SK-N-SH treated with all-trans-retinoic acid at 6 μM for 48 hours (cell line): ENCODE measurements around the gene RADIL.
"Not testable (repeated sequence)": the region's sequence is repeated elsewhere in the genome, so short reads cannot be mapped to it uniquely, and the experiment has no call there.

ENCODE experiments used
- ARNTL ChIP-seq: fragments of 450-650 bp; formaldehyde crosslinking; IDR thresholded peaks from 2 replicates; pipeline ENCODE4 v1.5.0; 2020; ENCODE audit warnings: low read depth, mild to moderate bottlenecking, moderate library complexity, borderline replicate concordance
- CSDC2 ChIP-seq: fragments of 250-450 bp; sonication (Bioruptor Pico); IDR thresholded peaks from 2 replicates; pipeline ENCODE4 v1.5.0; 2020; ENCODE audit warnings: mild to moderate bottlenecking, moderate library complexity
- GLIS3 ChIP-seq: fragments of 250-450 bp; sonication (Bioruptor Pico); IDR thresholded peaks from 2 replicates; pipeline ENCODE4 v1.5.0; 2020; ENCODE audit warnings: mild to moderate bottlenecking, moderate library complexity
- OSR1 ChIP-seq: fragments of 250-450 bp; sonication (Bioruptor Pico); IDR thresholded peaks from 2 replicates; pipeline ENCODE4 v1.8.0; 2022; ENCODE audit warnings: moderate library complexity, mild to moderate bottlenecking, inconsistent platforms
- POU6F1 ChIP-seq: fragments of 250-450 bp; sonication (Bioruptor Pico); IDR thresholded peaks from 2 replicates; pipeline ENCODE4 v1.8.0; 2021; ENCODE audit warnings: low read depth, mild to moderate bottlenecking, moderate library complexity, borderline replicate concordance
- TSHZ2 ChIP-seq: fragments of 250-450 bp; sonication (Bioruptor Pico); IDR thresholded peaks from 2 replicates; pipeline ENCODE4 v1.5.0; 2020; ENCODE audit warnings: mild to moderate bottlenecking, moderate library complexity
- ZFP3 ChIP-seq: fragments of 250-450 bp; sonication (Bioruptor Pico); IDR thresholded peaks from 2 replicates; pipeline ENCODE4 v1.5.0; 2020; ENCODE audit warnings: mild to moderate bottlenecking, moderate library complexity
- ZFP30 ChIP-seq: fragments of 450-650 bp; formaldehyde crosslinking; IDR thresholded peaks from 2 replicates; pipeline ENCODE4 v1.5.0; 2022; ENCODE audit warnings: mild to moderate bottlenecking, moderate library complexity
- TF ChIP-seq, protein P1 (sequence below): fragments of 250-450 bp; sonication (Bioruptor Pico); IDR thresholded peaks from 2 replicates; pipeline ENCODE4 v1.8.0; 2020; ENCODE audit warnings: mild to moderate bottlenecking, moderate library complexity, borderline replicate concordance
- TF ChIP-seq, protein P2 (sequence below): fragments of 250-450 bp; sonication (Bioruptor Pico); IDR thresholded peaks from 2 replicates; pipeline ENCODE4 v1.5.1; 2020; ENCODE audit warnings: low read depth, mild to moderate bottlenecking, moderate library complexity

DNA sequence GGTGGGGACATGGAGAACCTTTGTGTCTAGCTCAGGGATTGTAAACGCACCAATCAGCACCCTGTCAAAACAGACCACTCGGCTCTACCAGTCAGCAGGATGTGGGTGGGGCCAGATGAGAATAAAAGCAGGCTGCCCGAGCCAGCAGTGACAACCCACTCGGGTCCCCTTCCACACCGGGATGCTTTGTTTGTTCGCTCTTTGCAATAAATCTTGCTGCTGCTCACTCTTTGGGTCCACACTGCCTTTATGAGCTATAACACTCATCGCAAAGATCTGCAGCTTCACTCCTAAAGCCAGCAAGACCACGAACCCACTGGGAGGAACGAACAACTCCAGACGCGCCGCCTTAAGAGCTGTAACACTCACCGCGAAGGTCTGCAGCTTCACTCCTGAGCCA, 89.3 kb downstream of the RADIL start:
- TF ChIP-seq ARNTL; OSR1 (CRISPR knock-in tag); CSDC2 (CRISPR knock-in tag); POU6F1 (CRISPR knock-in tag); ZFP30 (CRISPR knock-in tag); TSHZ2; GLIS3 (CRISPR knock-in tag); ZFP3: not testable (repeated sequence)
- TF ChIP-seq, protein P1, sequence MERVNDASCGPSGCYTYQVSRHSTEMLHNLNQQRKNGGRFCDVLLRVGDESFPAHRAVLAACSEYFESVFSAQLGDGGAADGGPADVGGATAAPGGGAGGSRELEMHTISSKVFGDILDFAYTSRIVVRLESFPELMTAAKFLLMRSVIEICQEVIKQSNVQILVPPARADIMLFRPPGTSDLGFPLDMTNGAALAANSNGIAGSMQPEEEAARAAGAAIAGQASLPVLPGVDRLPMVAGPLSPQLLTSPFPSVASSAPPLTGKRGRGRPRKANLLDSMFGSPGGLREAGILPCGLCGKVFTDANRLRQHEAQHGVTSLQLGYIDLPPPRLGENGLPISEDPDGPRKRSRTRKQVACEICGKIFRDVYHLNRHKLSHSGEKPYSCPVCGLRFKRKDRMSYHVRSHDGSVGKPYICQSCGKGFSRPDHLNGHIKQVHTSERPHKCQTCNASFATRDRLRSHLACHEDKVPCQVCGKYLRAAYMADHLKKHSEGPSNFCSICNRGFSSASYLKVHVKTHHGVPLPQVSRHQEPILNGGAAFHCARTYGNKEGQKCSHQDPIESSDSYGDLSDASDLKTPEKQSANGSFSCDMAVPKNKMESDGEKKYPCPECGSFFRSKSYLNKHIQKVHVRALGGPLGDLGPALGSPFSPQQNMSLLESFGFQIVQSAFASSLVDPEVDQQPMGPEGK (CRISPR knock-in tag): not testable (repeated sequence)
- TF ChIP-seq, protein P2, sequence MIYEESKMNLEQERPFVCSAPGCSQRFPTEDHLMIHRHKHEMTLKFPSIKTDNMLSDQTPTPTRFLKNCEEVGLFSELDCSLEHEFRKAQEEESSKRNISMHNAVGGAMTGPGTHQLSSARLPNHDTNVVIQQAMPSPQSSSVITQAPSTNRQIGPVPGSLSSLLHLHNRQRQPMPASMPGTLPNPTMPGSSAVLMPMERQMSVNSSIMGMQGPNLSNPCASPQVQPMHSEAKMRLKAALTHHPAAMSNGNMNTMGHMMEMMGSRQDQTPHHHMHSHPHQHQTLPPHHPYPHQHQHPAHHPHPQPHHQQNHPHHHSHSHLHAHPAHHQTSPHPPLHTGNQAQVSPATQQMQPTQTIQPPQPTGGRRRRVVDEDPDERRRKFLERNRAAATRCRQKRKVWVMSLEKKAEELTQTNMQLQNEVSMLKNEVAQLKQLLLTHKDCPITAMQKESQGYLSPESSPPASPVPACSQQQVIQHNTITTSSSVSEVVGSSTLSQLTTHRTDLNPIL (CRISPR knock-in tag): not testable (repeated sequence)
